GM10266 (cell line): ENCODE results near the gene KIF17.
A peak's percentile ranks its signal among the peaks of the same experiment; 100 is the strongest.

Experiments
- DNase-seq: peaks from one replicate; pipeline ENCODE4 v3.0.0; 2012; ENCODE audit errors: extremely low spot score
- CTCF ChIP-seq: IDR thresholded peaks from 2 replicates; pipeline ENCODE4 v1.5.1; 2012; ENCODE audit warnings: mild to moderate bottlenecking, low read depth; ENCODE audit not compliant: control insufficient read depth, insufficient read depth; ENCODE audit errors: missing control alignments

Gene KIF17

GRCh38 chr1:20633190-20634064 is 84.4 kb downstream of the KIF17 start, which contains the start of gene PINK1:
Gene PINK1 (plus strand): TSS chr1:20633458. CDS start chr1:20633549, 91 bp downstream.
- TF ChIP-seq CTCF: peak; percentile 99
- DNase-seq: peak; percentile 94

GRCh38 chr1:20632386-20632785 is 85.4 kb downstream of the KIF17 start:
- TF ChIP-seq CTCF: no peak
- no peak for DNase-seq

GRCh38 chr1:20630729-20631128 is 87.1 kb downstream of the KIF17 start:
- no peak for DNase-seq
- no peak for TF ChIP-seq CTCF

- TF ChIP-seq CTCF: no peak
- no peak for DNase-seq
Observed at GRCh38 chr1:20626524-20626923, 91.3 kb downstream of the KIF17 start.

GRCh38 chr1:20626098-20626427 is 91.7 kb downstream of the KIF17 start:
- no peak for DNase-seq
- no peak for TF ChIP-seq CTCF

GRCh38 chr1:20625176-20626097 is 92.4 kb downstream of the KIF17 start:
- no peak for DNase-seq
- no peak for TF ChIP-seq CTCF
